HEK293 (cell line): Measurements from ENCODE around the gene CHEK1.

Source experiments
- CTCF ChIA-PET: fragments of 350-600 bp; formaldehyde crosslinking; extraction: SDS; loops from one replicate; lab custom pipeline; 2021; ENCODE audit warnings: antibody characterized with exemption; lab: Yijun Ruan, JAX
- POLR2A ChIA-PET: fragments of 300-600 bp; formaldehyde crosslinking; extraction: SDS; loops from one replicate; lab custom pipeline; 2020; ENCODE audit warnings: antibody characterized with exemption, inconsistent platforms; lab: Yijun Ruan, JAX
- H3K27ac ChIP-seq: fragments of 200-500 bp; sonication (Bioruptor generic); 2 replicates; pipeline ENCODE4 v1.5.1; 2014; ENCODE audit warnings: low read depth, low read length, control low read depth, inconsistent platforms; ENCODE audit errors: extremely low read depth
- H3K36me3 ChIP-seq, 2 experiments: fragments of 200-500 bp in 1 of 2; sonication (Bioruptor generic) in 1 of 2; 1 replicate in 1 of 2; 2 replicates in 1 of 2; pipeline ENCODE4 v1.5.1; 2014 to 2017; ENCODE audit warnings: inconsistent platforms in 2 of 2, low read length in 2 of 2; ENCODE audit not compliant: control insufficient read depth in 2 of 2, insufficient read depth in 1 of 2
- H3K4me1 ChIP-seq: fragments of 200-500 bp; sonication (Bioruptor generic); 2 replicates; pipeline ENCODE4 v1.5.1; 2014; ENCODE audit warnings: mild to moderate bottlenecking, low read length, inconsistent platforms; ENCODE audit not compliant: control insufficient read depth, insufficient read depth
- H3K4me3 ChIP-seq: 2 replicates; pipeline ENCODE4 v1.5.1; 2011; ENCODE audit warnings: low read depth, mild to moderate bottlenecking, control low read depth, low read length, moderate library complexity
- H3K9me3 ChIP-seq: fragments of 200-500 bp; sonication (Bioruptor generic); 2 replicates; pipeline ENCODE4 v1.5.1; 2014; ENCODE audit warnings: low read depth, low read length, inconsistent platforms; ENCODE audit not compliant: control insufficient read depth, insufficient read depth
- GFI1B ChIP-seq: fragments of 450-650 bp; formaldehyde crosslinking; IDR thresholded peaks from 2 replicates; pipeline ENCODE4 v1.5.1; 2016; ENCODE audit warnings: missing biosample characterization, missing genetic modification characterization
- GLIS1 ChIP-seq: fragments of 450-650 bp; formaldehyde crosslinking; IDR thresholded peaks from 2 replicates; pipeline ENCODE4 v1.5.1; 2016; ENCODE audit warnings: missing biosample characterization, missing genetic modification characterization
- HOXA7 ChIP-seq: sonication (generic); formaldehyde crosslinking; IDR thresholded peaks from 2 replicates; pipeline ENCODE4 v1.8.1; 2022; ENCODE audit warnings: missing genetic modification reagents, borderline replicate concordance
- KLF10 ChIP-seq: fragments of 450-650 bp; IDR thresholded peaks from 2 replicates; pipeline ENCODE4 v1.5.1; 2018; ENCODE audit warnings: missing biosample characterization, mild to moderate bottlenecking, missing genetic modification characterization
- KLF9 ChIP-seq: fragments of 450-650 bp; formaldehyde crosslinking; IDR thresholded peaks from 2 replicates; pipeline ENCODE4 v1.5.1; 2016; ENCODE audit warnings: missing biosample characterization, missing genetic modification characterization, low read depth
- REPIN1 ChIP-seq: fragments of 450-650 bp; formaldehyde crosslinking; IDR thresholded peaks from 2 replicates; pipeline ENCODE4 v1.5.1; 2017; ENCODE audit warnings: missing biosample characterization, missing genetic modification characterization, low read depth
- TCF7L2 ChIP-seq: IDR thresholded peaks from 2 replicates; pipeline ENCODE4 v1.6.1; 2011; ENCODE audit warnings: low read depth, mild to moderate bottlenecking, inconsistent platforms, low read length, moderate library complexity, borderline replicate concordance
- YY2 ChIP-seq: fragments of 450-650 bp; formaldehyde crosslinking; IDR thresholded peaks from 2 replicates; pipeline ENCODE4 v1.5.1; 2016; ENCODE audit warnings: missing biosample characterization, missing genetic modification characterization
- ZBTB1 ChIP-seq: fragments of 450-650 bp; formaldehyde crosslinking; IDR thresholded peaks from 2 replicates; pipeline ENCODE4 v1.5.1; 2016; ENCODE audit warnings: missing biosample characterization, missing genetic modification characterization
- ZBTB8A ChIP-seq: fragments of 450-650 bp; formaldehyde crosslinking; IDR thresholded peaks from 2 replicates; pipeline ENCODE4 v1.5.1; 2016; ENCODE audit warnings: missing biosample characterization, missing genetic modification characterization
- ZFP41 ChIP-seq: fragments of 450-650 bp; formaldehyde crosslinking; IDR thresholded peaks from 2 replicates; pipeline ENCODE4 v1.5.1; 2016; ENCODE audit warnings: missing biosample characterization, missing genetic modification characterization, borderline replicate concordance
- ZIC2 ChIP-seq: fragments of 450-650 bp; formaldehyde crosslinking; IDR thresholded peaks from 2 replicates; pipeline ENCODE4 v1.5.1; 2016; ENCODE audit warnings: missing biosample characterization, missing genetic modification characterization
- ZNF114 ChIP-seq: fragments of 450-650 bp; formaldehyde crosslinking; IDR thresholded peaks from 2 replicates; pipeline ENCODE4 v1.5.0; 2017; ENCODE audit warnings: missing biosample characterization, missing genetic modification characterization
- ZNF354C ChIP-seq: fragments of 450-650 bp; formaldehyde crosslinking; IDR thresholded peaks from 2 replicates; pipeline ENCODE4 v1.5.1; 2016; ENCODE audit warnings: missing biosample characterization, missing genetic modification characterization, low read depth, borderline replicate concordance
- ZNF366 ChIP-seq: fragments of 450-650 bp; formaldehyde crosslinking; conservative IDR thresholded peaks from 2 replicates; pipeline ENCODE4 v1.5.1; 2016; ENCODE audit warnings: missing biosample characterization, missing genetic modification characterization
- ZNF37A ChIP-seq: fragments of 450-650 bp; IDR thresholded peaks from 2 replicates; pipeline ENCODE4 v1.5.1; 2018; ENCODE audit warnings: missing biosample characterization, missing genetic modification characterization
- ZNF423 ChIP-seq: fragments of 450-650 bp; formaldehyde crosslinking; IDR thresholded peaks from 2 replicates; pipeline ENCODE4 v1.5.1; 2016; ENCODE audit warnings: missing biosample characterization, missing genetic modification characterization
- ZNF514 ChIP-seq: fragments of 450-650 bp; formaldehyde crosslinking; IDR thresholded peaks from 2 replicates; pipeline ENCODE4 v1.5.1; 2016; ENCODE audit warnings: missing biosample characterization, missing genetic modification characterization
- ZNF549 ChIP-seq: fragments of 450-650 bp; IDR thresholded peaks from 2 replicates; pipeline ENCODE4 v1.5.1; 2018; ENCODE audit warnings: missing biosample characterization, missing genetic modification characterization, mild to moderate bottlenecking, inconsistent platforms, moderate library complexity
- ZNF610 ChIP-seq: fragments of 450-650 bp; formaldehyde crosslinking; IDR thresholded peaks from 2 replicates; pipeline ENCODE4 v1.5.1; 2016; ENCODE audit warnings: missing biosample characterization, missing genetic modification characterization, borderline replicate concordance
- ZNF777 ChIP-seq: fragments of 450-650 bp; formaldehyde crosslinking; IDR thresholded peaks from 2 replicates; pipeline ENCODE4 v1.5.1; 2017; ENCODE audit warnings: missing biosample characterization, missing genetic modification characterization, borderline replicate concordance
- ZSCAN23 ChIP-seq: fragments of 450-650 bp; formaldehyde crosslinking; IDR thresholded peaks from 2 replicates; pipeline ENCODE4 v1.5.1; 2016; ENCODE audit warnings: missing biosample characterization, missing genetic modification characterization
- TF ChIP-seq, protein P1 (sequence below): fragments of 450-650 bp; formaldehyde crosslinking; IDR thresholded peaks from 2 replicates; pipeline ENCODE4 v1.5.1; 2016; ENCODE audit warnings: missing biosample characterization, missing genetic modification characterization
- TF ChIP-seq, protein P2 (sequence below): fragments of 450-650 bp; formaldehyde crosslinking; optimal IDR thresholded peaks from 2 replicates; pipeline ENCODE3; 2016; ENCODE audit warnings: missing biosample characterization, mild to moderate bottlenecking, missing genetic modification characterization
- TF ChIP-seq, protein P3 (sequence below): fragments of 450-650 bp; formaldehyde crosslinking; IDR thresholded peaks from 2 replicates; pipeline ENCODE4 v1.5.1; 2016; ENCODE audit warnings: missing biosample characterization, missing genetic modification characterization
- TF ChIP-seq, protein P4 (sequence below): fragments of 450-650 bp; IDR thresholded peaks from 2 replicates; pipeline ENCODE4 v1.5.1; 2018; ENCODE audit warnings: missing biosample characterization, mild to moderate bottlenecking, missing genetic modification characterization
- TF ChIP-seq, protein P5 (sequence below): fragments of 450-650 bp; IDR thresholded peaks from 2 replicates; pipeline ENCODE4 v1.5.1; 2018; ENCODE audit warnings: missing biosample characterization, missing genetic modification characterization

The CHEK1 gene

DNA sequence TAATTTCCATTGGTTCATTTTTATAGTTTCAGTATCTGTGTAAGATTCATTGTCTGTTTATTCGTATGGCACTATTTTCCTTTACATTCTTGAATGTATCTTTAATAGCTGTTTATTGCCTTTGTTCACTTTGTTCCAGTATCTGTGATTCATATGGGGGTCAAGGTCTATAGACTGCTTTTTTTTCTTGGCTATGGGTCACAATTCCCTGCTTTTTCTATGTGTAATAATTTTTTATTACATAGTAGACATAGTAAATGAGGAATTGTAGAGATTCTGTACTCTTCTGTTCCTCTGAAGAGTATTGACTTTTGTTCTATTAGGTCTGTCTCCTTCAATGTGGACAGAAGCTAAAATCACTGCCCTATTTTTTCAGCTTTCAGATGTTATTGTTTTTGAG lies 45.2 kb downstream of the CHEK1 start (continued):
- TF ChIP-seq, protein P1, sequence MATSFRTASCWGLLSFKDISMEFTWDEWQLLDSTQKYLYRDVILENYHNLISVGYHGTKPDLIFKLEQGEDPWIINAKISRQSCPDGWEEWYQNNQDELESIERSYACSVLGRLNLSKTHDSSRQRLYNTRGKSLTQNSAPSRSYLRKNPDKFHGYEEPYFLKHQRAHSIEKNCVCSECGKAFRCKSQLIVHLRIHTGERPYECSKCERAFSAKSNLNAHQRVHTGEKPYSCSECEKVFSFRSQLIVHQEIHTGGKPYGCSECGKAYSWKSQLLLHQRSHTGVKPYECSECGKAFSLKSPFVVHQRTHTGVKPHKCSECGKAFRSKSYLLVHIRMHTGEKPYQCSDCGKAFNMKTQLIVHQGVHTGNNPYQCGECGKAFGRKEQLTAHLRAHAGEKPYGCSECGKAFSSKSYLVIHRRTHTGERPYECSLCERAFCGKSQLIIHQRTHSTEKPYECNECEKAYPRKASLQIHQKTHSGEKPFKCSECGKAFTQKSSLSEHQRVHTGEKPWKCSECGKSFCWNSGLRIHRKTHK (tag by site-specific recombination) = no peak

DNA sequence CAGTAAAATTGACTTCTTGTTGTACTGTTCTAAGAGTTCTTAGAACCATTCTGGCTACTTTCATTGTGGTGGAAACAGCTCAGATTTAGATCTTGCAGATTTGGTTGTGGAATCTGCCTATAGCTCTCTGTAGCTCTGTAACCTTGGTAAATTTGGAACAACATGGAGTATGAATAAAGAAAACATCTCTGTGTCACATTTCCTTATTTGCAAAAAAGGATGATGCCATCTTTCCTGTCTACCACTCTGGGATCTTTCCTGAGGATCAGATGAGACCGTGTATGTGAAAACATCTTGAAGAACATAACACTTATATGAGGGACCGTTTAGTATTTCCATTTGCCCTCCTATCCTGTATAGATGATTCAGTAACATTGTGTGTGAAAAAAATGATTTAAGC lies 46.6 kb downstream of the CHEK1 start:
- H3K4me3 ChIP-seq = no peak overlapping the region
- ChIA-PET CTCF (no interaction called here), POLR2A (no interaction called here)
- H3K9me3 ChIP-seq = no peaks in the 10 kb centered on the region
- no peak overlapping the region for H3K27ac ChIP-seq
- H3K36me3 ChIP-seq = peaks cover 0 to 26% of the 10 kb centered on the region in 2 experiments; a peak in 2 of 3 replicates
- no peaks in the 10 kb centered on the region for H3K4me1 ChIP-seq
- TF ChIP-seq ZSCAN23 (tag by site-specific recombination) = no peak
- TF ChIP-seq ZNF366 (tag by site-specific recombination) = no peak
- no peak for TF ChIP-seq ZIC2 (tag by site-specific recombination)
- TF ChIP-seq, protein P2, sequence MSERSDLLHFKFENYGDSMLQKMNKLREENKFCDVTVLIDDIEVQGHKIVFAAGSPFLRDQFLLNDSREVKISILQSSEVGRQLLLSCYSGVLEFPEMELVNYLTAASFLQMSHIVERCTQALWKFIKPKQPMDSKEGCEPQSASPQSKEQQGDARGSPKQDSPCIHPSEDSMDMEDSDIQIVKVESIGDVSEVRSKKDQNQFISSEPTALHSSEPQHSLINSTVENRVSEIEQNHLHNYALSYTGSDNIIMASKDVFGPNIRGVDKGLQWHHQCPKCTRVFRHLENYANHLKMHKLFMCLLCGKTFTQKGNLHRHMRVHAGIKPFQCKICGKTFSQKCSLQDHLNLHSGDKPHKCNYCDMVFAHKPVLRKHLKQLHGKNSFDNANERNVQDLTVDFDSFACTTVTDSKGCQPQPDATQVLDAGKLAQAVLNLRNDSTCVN (tag by site-specific recombination) = no peak
- no peak for TF ChIP-seq KLF10 (tag by site-specific recombination)
- no peak for TF ChIP-seq ZBTB1 (tag by site-specific recombination)
- TF ChIP-seq HOXA7 (CRISPR knock-in tag) = no peak
- TF ChIP-seq, protein P3, sequence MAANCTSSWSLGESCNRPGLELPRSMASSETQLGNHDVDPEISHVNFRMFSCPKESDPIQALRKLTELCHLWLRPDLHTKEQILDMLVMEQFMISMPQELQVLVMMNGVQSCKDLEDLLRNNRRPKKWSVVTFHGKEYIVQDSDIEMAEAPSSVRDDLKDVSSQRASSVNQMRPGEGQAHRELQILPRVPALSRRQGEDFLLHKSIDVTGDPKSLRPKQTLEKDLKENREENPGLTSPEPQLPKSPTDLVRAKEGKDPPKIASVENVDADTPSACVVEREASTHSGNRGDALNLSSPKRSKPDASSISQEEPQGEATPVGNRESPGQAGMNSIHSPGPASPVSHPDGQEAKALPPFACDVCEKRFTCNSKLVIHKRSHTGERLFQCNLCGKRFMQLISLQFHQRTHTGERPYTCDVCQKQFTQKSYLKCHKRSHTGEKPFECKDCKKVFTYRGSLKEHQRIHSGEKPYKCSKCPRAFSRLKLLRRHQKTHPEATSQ (tag by site-specific recombination) = no peak
- TF ChIP-seq, protein P4, sequence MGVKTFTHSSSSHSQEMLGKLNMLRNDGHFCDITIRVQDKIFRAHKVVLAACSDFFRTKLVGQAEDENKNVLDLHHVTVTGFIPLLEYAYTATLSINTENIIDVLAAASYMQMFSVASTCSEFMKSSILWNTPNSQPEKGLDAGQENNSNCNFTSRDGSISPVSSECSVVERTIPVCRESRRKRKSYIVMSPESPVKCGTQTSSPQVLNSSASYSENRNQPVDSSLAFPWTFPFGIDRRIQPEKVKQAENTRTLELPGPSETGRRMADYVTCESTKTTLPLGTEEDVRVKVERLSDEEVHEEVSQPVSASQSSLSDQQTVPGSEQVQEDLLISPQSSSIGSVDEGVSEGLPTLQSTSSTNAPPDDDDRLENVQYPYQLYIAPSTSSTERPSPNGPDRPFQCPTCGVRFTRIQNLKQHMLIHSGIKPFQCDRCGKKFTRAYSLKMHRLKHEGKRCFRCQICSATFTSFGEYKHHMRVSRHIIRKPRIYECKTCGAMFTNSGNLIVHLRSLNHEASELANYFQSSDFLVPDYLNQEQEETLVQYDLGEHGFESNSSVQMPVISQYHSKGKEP = no peak
- no peak for TF ChIP-seq ZNF777 (tag by site-specific recombination)
- TF ChIP-seq ZNF354C (tag by site-specific recombination) = no peak
- TF ChIP-seq ZNF514 = no peak
- TF ChIP-seq, protein P5, sequence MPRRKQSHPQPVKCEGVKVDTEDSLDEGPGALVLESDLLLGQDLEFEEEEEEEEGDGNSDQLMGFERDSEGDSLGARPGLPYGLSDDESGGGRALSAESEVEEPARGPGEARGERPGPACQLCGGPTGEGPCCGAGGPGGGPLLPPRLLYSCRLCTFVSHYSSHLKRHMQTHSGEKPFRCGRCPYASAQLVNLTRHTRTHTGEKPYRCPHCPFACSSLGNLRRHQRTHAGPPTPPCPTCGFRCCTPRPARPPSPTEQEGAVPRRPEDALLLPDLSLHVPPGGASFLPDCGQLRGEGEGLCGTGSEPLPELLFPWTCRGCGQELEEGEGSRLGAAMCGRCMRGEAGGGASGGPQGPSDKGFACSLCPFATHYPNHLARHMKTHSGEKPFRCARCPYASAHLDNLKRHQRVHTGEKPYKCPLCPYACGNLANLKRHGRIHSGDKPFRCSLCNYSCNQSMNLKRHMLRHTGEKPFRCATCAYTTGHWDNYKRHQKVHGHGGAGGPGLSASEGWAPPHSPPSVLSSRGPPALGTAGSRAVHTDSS = no peak
- no peak for TF ChIP-seq ZFP41 (tag by site-specific recombination)
- TF ChIP-seq, all 188 proteins: peak for 0

DNA sequence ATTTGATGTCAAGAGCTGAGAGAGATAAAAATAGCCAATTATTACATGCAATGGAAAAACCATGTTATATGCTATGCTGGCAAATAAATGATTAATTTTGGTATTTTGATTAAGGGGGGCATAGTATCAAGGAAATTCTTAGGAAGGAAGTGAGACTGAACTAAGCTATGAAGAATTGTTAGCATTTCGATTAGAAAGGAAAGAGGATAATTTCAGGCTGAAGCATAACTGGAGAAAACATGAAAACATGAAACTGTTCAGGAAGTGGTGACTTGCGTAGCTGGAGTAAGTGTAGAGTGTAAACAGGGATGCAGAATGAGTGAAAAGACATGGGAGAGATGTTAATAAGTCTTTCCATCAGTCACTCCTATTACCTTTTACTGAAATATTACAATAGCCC lies 49.2 kb downstream of the CHEK1 start:
- H3K36me3 ChIP-seq = peaks cover 0 to 40% of the 10 kb centered on the region in 2 experiments; a peak in 1 of 3 replicates
- CTCF ChIA-PET = no interaction called here
- TF ChIP-seq ZNF610 (no peak), ZNF366 (tag by site-specific recombination) (no peak), ZBTB8A (no peak), ZNF549 (tag by site-specific recombination) (no peak), GLIS1 (tag by site-specific recombination) (no peak), GFI1B (no peak), YY2 (tag by site-specific recombination) (no peak), REPIN1 (tag by site-specific recombination) (no peak), KLF9 (tag by site-specific recombination) (no peak), TCF7L2 (no peak), ZNF423 (tag by site-specific recombination) (no peak), ZNF114 (no peak), ZNF37A (tag by site-specific recombination) (no peak)
- TF ChIP-seq, protein P1 (tag by site-specific recombination) = no peak

More for the DNA sequence above, 49.2 kb downstream of the CHEK1 start:
- H3K4me1 ChIP-seq = no peaks in the 10 kb centered on the region
- H3K27ac ChIP-seq = no peak overlapping the region
- no peak overlapping the region for H3K4me3 ChIP-seq
- POLR2A ChIA-PET = no interaction called here
- no peaks in the 10 kb centered on the region for H3K9me3 ChIP-seq
